Transverse colon (tissue), 4 donors: ENCODE measurements around the gene RSPO1. TPM values are rescaled to one million over a fixed set of nuclear protein-coding genes. Genes with fewer than 3 reads are reported as not detected.

Experiments
- DNase-seq: peaks from one replicate; pipeline ENCODE4 v3.0.0-alpha.2; 2019
- H3K27ac ChIP-seq, 4 donors: fragments of 200-600 bp; sonication (generic); 2 replicates each; pipeline ENCODE4 v1.5.1; 2016 to 2018; ENCODE audit warnings: inconsistent platforms in 4 of 4
- H3K27me3 ChIP-seq: fragments of 200-600 bp; sonication (generic); 2 replicates; pipeline ENCODE4 v1.5.1; 2017; ENCODE audit warnings: inconsistent platforms
- H3K36me3 ChIP-seq, 4 donors: fragments of 200-600 bp; sonication (generic); 2 replicates each; pipeline ENCODE4 v1.5.1; 2017 to 2019; ENCODE audit warnings: inconsistent platforms in 4 of 4
- H3K4me1 ChIP-seq, 4 donors: fragments of 200-600 bp; sonication (generic); 2 replicates each; pipeline ENCODE4 v1.5.1; 2017 to 2020; ENCODE audit warnings: inconsistent platforms in 4 of 4
- H3K4me3 ChIP-seq, 4 donors: fragments of 200-600 bp; sonication (generic); 1 replicate in 1 of 4; 2 replicates in 3 of 4; pipeline versions ENCODE4 v1.5.1 to v1.6.1; 2017 to 2019; ENCODE audit warnings: inconsistent platforms in 4 of 4
- H3K9me3 ChIP-seq, 2 donors: fragments of 200-600 bp; sonication (generic); 2 replicates each; pipeline ENCODE4 v1.5.1; 2017 to 2019; ENCODE audit warnings: inconsistent platforms in 2 of 2
- CTCF ChIP-seq, 5 experiments: fragments of 200-600 bp in 3 of 5; fragments of 450-650 bp in 2 of 5; sonication (generic) in 3 of 5; IDR thresholded peaks; 1 replicate in 2 of 5; 2 replicates in 3 of 5; pipeline ENCODE4 v1.5.1; 2016 to 2017; ENCODE audit warnings: antibody characterized with exemption in 5 of 5, inconsistent platforms in 3 of 5, mild to moderate bottlenecking in 2 of 5, moderate library complexity in 1 of 5
- EP300 ChIP-seq: sonication (generic); formaldehyde crosslinking; IDR thresholded peaks from one replicate; pipeline ENCODE4 v1.6.1; 2017; ENCODE audit warnings: antibody characterized with exemption, low read depth
- POLR2A ChIP-seq: fragments of 450-650 bp; IDR thresholded peaks from one replicate; pipeline ENCODE4 v1.6.1; 2016; ENCODE audit warnings: antibody characterized with exemption, mild to moderate bottlenecking, moderate library complexity
- POLR2AphosphoS5 ChIP-seq, 3 donors: sonication (generic); formaldehyde crosslinking; IDR thresholded peaks; one replicate each; pipeline ENCODE4 v1.6.1; 2016; ENCODE audit warnings: antibody characterized with exemption in 3 of 3
- WGBS, 2 donors: methylation state at CpG; one replicate each; pipeline ENCODE4 v1.1.5; 2018; ENCODE audit warnings: low coverage in 1 of 2; 5-methylcytosine and 5-hydroxymethylcytosine counted together
- in situ Hi-C, 4 donors: fragments of 200-750 bp; cut with MboI; loops; one replicate each; pipeline versions ENCODE4 v1.15.0 to v1.15.1; 2017; ENCODE audit warnings: low sequenced_read_pairs in 3 of 4, low pct_ligation_motif_present in 1 of 4, low pct_unique_long_range_greater_than_20kb in 1 of 4
- intact Hi-C: fragments of 100-400 bp; cut with DNase I; formaldehyde crosslinking; loops from one replicate; pipeline ENCODE4 v1.15.1; 2023; ENCODE audit warnings: low total_unique reads
- total RNA-seq, 4 donors: library from RNA; depleted of rRNA; stranded (reverse); fragments of >200 nt; gene quantifications; one replicate each; pipeline ENCODE4 v1.1.0, GENCODE V29; 2016

Gene RSPO1
- total RNA-seq, 4 donors from 2014 or later: 0.40 to 11.6 (median 1.2) TPM

DNA sequence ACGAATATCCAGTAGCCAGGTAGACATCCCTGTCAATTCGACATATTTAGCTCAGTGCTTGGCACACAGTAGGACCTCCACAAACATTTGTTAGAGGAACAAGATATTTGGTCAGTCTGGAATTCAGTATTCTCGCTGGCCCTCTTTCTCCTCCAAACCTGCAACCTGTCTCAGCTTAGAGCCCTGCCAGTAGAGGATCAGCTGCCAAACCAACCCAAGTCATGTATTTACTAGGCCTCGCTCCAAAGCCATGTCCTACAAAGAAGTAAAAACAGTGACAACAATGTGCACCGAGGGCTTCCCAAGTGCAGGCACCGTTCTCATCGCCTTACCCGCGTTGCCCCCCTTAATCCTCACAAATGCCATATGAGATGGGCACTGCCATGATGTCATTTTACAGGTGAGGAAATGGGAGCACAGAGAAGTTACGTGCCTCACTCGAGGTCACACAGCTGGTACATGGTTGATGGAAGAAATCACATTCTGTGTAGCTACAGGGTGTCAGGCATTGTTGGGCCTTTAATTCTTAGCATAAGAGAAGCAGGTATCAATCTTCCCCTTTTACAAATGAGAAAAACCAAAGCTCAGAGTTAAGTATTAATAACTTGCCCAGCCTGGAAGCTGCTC lies 31.7 kb upstream of the RSPO1 start:
- Histone ChIP-seq H3K36me3 (no peaks in the 10 kb centered on the region), H3K9me3 (no peaks in the 10 kb centered on the region), H3K27ac (no peak overlapping the region), H3K4me1 (no peaks in the 10 kb centered on the region), H3K27me3 (peaks cover 23% of the 10 kb centered on the region), H3K4me3 (no peak overlapping the region)
- DNase-seq: no peak
- in situ Hi-C loops (loop anchor here in 1 of 4 donors (25.0 kb wide), 1 partner anchor 229 kb away; no protein-coding TSS in a partner anchor), intact Hi-C loops (no loop called here)
- TF ChIP-seq POLR2A (no peak), CTCF (IDR thresholded peaks at IDR 0.05) (no peak), EP300 (no peak), POLR2AphosphoS5 (IDR thresholded peaks at IDR 0.05) (no peak)
- WGBS, 2 donors: 81% methylated on average over 11 of the region's 11 CpGs; no CpG with 5 or more reads in 1 of the 2 donors

DNA sequence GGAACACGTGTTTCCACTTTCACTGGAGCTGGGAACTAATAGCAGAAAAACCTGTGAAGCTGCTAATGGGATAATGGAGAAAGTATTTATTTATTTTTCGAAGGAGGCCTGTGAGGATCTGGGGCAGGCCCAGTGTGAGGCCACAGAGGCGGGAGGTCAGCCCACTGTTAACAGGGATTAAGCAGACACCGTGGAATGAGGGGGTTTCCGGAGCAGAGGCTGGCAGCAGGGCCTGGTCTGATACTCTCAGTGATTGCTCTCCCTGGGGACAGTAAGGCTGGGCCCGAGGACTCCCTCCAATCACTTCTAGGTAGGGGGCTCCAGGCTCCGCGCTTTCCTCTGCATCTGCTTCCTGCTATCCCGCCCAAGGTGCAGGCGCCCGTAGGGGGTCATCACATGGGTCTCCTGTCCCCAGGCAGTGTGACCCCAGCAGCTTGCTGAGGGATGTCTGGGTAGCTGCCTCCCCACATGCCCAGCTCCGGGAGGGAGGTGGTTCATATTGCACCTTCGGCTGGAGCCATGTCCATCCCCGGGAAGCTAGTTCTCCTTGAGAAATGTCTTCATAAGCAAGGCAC lies 28.8 kb upstream of the RSPO1 start:
- in situ Hi-C loops: loop anchor here in 1 of 4 donors (25.0 kb wide), 1 partner anchor 226 kb away; no protein-coding TSS in a partner anchor
- intact Hi-C loops: no loop called here

GRCh38 chr1:37662031-37662755 lies 27.5 kb upstream of the RSPO1 start:
- intact Hi-C loops: no loop called here

More for the DNA sequence above, 28.8 kb upstream of the RSPO1 start:
- 59 to 67% methylated on average over 4 to 14 of the region's 14 CpGs for WGBS, 2 donors
- H3K27me3 ChIP-seq: peaks cover 17% of the 10 kb centered on the region
- no peak overlapping the region for H3K27ac ChIP-seq
- H3K4me1 ChIP-seq: no peaks in the 10 kb centered on the region
- no peak for DNase-seq
- no peaks in the 10 kb centered on the region for H3K9me3 ChIP-seq
- H3K4me3 ChIP-seq: no peak overlapping the region
- no peak for TF ChIP-seq POLR2AphosphoS5 (IDR thresholded peaks at IDR 0.05)
- TF ChIP-seq CTCF (IDR thresholded peaks at IDR 0.05): no peak
- no peak for TF ChIP-seq POLR2A
- TF ChIP-seq EP300: no peak
- H3K36me3 ChIP-seq: no peaks in the 10 kb centered on the region

More at GRCh38 chr1:37662031-37662755, 27.5 kb upstream of the RSPO1 start:
- Histone ChIP-seq H3K9me3 (no peaks in the 10 kb centered on the region), H3K27me3 (peaks cover 21% of the 10 kb centered on the region), H3K27ac (no peak overlapping the region), H3K4me3 (no peak overlapping the region), H3K36me3 (no peaks in the 10 kb centered on the region), H3K4me1 (no peaks in the 10 kb centered on the region)
- TF ChIP-seq POLR2AphosphoS5 (IDR thresholded peaks at IDR 0.05) (no peak), CTCF (IDR thresholded peaks at IDR 0.05) (no peak), POLR2A (no peak), EP300 (no peak)
- WGBS, 2 donors: 80 to 81% methylated on average over 1 to 11 of the region's 11 CpGs
- no peak for DNase-seq
- in situ Hi-C loops: loop anchor here in 1 of 4 donors (25.0 kb wide), 1 partner anchor 225 kb away; no protein-coding TSS in a partner anchor
